Activated naive CD4-positive, alpha-beta T cell (primary cell): ENCODE data around the gene DKC1.

ENCODE experiments used
- DNase-seq, 4 experiments: peaks; one replicate each; lab custom pipeline; 2025; lab: John Stamatoyannopoulos, UW

The DKC1 gene

DNA sequence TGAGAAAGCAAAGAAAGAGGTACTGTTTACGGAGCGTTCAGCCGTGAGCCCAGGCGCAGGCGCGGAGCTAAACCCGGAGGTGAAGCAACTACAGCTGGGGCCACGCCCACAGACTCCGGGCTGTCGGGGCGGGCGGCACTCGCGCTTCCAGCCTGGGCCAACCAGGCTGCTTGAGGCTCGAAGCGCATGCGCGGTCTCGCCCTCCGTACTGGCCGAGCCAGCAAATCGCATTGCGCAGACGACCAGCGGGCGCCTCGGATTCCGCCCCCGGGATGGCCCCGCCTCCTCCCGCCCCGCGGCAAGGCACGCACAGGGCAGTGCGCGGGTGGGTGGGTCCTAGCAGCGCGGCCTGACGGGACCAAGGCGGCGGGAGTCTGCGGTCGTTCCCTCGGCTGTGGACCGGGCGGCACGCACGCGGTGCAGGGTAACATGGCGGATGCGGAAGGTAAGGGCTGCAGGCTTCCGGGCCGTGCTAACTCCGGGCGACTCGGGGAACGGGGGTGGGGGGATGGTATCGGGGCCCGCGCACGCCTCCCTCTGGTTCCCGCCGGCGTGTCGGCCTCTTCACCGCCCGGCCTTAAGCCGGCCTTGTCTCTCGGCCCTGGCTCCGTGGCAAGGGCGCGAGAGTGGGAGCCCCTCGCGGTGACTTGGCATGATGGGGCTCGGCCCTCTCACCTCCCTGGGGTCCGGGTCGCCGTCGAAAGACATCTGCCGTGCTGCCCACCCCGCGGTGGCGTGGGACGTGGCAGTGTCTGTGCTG is at the start of gene DKC1:
DKC1 (plus strand) TSS at position 328 of the 760 bp plus-strand sequence; CDS start at position 430, 102 bp downstream.
- peak; percentile 81 to 92 (median 85) for DNase-seq

DNA sequence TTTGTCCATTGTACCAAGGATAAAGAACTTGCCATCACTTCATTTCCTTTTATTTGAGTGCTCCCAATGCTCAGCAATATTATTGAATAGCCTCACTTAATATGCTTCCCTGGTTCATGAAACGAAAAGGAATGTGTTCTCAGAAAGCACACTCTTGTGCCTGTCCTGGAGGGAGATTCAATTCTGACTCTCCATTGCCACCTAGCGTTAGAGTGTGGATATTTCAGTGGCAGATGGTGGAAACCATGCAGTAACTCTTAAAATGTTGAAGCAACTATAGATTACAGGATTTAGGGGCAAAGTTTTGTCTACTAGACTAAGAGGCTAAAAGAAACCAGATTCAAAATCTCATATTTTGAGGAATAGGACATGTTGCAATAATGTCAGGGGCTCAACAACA is 47.7 kb upstream of the DKC1 start:
- DNase-seq = no peak

GRCh38 chrX:154715825-154716224 is 46.8 kb upstream of the DKC1 start:
- DNase-seq = no peak

DNA sequence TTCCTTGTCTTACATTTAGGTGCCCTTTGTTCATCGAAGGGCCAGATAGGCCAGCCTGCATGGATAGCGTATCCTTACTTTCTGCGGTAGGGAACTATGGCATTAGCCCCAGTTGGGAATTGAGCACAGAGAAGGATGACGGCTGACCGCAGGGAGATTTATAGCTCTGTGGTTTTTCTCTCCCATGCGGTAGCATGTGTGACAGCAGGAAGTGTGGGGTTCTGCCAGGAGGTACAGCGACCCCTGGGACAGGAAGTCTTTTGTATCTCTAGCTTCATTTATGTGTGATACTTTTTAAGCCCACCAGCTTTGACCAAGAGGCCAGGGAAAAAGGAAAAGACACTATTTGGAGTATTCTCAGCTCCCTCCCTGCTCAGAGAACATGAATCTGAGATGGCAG is 44.8 kb upstream of the DKC1 start:
- DNase-seq = no peak

DNA sequence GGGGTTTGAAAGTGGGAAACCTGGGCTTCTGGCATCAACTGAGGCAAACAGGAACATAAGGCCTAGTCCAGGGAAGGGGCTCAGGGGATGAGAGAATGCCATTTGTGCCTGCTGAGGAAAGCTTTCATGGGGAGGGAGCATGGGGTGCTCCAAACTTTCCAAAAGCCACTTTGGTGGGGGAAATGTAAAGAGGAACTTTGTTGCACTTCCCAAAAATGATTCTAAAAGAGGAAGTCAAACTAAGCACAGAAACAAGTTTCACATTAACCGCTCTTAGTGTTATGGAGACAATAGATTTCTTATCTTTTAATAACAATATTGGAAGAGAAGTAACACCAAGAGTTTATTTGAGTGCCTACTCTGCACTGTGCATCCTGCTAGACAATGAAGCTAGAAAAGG is 44.0 kb upstream of the DKC1 start:
- no peak for DNase-seq

DNA sequence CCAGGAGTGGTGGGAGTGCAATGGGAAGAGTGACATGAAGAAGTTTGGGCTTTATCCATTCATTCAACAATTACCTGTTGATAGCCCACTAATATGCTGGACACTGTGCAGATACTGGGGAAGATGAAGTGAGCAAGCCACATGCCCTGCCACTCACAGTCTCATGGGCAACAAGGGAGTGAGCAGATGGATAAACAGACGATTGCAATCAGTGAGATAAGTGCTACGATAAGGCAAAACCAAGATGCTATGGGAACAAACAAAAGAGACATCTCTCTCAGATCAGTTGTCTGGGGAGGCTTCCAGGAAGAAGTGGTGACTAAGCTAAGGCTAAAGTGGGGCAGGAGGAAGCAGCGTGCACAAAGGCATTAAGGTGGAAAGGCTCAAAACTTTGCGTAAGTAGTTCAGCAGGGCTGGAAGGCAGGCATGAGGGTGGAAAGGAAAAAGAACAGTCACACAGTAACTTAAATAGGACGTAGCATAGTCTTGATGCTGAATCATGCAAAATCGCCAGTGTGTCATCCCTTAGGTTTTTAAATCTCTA is 43.5 kb upstream of the DKC1 start:
- no peak for DNase-seq

DNA sequence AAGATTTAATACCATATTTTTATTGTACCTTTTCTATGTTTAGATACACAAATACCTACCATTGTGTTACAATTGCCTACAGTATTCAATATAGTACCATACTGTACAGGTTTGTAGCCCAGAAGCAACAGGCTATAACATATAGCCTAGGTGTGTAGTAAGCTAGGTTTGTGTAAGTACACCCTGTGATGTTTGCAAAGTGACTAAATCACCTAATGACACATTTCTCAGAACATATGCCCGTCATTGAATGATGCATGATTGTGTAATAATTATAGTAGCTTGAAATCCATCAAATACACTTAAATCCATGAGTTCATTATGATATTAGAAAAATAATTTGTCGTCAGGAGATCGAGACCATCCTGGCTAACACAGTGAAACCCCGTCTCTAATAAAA is 42.6 kb upstream of the DKC1 start:
- DNase-seq = no peak

- no peak for DNase-seq
These were observed 41.5 kb upstream of the DKC1 start for GRCh38 chrX:154721155-154721554.

DNA sequence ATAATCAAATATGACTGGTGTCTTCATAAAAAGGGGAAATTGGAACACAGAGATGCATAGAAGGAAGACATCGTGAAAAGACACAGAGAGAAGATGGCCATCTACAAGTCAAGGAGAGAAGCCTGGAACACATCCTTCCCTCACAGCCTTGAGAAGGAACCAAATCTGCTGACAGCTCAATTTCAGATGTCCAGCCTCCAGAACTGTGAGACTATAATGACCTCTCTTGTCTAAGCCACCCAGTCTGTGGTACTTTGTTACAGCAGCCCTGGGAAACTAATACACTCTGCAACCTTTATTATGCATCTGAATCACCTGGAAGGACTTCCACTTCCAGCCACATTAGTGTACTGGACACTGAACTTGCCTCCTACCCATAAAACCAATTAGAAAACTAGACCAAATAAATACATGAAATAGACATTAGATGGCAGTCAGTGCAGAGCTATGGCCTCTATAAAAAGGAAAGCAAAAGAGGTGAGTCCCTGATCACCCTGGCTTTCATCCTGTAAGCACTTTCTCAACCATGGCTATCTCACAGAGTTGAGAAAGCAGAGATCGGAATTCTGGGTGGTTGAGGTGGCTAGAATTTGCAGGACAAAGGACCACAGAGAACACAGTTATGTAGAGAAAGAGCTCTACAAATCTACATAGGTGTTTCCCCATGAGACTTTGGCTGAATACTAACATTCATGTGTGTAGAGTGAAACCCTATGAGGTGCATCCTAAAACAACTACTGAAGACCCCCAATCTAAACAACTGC is 37.5 kb upstream of the DKC1 start:
- no peak for DNase-seq

GRCh38 chrX:154727418-154727817 is 35.2 kb upstream of the DKC1 start:
- DNase-seq = no peak

GRCh38 chrX:154727871-154728270 is 34.8 kb upstream of the DKC1 start:
- no peak for DNase-seq

GRCh38 chrX:154728431-154729190 is 34.1 kb upstream of the DKC1 start:
- DNase-seq = no peak

GRCh38 chrX:154729439-154729838 is 33.2 kb upstream of the DKC1 start:
- no peak for DNase-seq

DNA sequence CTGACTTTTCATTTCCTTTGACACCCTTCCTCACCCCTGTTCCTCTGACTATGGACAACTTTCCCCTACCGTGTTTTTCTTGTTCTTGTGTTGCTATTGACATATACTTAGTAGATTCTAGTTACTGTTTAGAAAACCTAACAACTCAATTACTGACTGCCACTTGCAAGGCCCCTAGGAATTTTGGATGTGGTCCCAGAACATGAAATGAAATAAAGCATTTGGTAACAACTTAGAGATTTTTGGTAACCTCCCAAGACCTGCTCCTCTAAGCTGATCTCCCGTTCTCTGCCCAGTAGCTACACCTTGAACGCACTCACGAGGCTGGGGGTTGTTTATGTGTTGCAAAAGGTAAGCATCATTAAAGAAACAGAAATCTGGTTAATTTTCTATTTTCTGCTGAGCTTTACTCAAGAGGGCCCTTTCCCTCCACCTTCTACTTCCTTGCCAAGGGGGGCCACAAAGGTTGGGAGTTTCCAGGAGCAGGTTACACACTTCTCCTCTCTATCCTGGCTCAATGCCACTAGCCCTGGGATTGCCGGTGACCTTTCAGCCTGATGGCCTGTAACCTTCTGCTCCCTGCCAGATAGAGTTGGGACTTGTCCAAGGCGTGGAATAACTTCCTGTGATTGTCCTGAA is 32.3 kb upstream of the DKC1 start:
- DNase-seq = no peak

GRCh38 chrX:154731184-154731583 is 31.5 kb upstream of the DKC1 start:
- DNase-seq = no peak

DNA sequence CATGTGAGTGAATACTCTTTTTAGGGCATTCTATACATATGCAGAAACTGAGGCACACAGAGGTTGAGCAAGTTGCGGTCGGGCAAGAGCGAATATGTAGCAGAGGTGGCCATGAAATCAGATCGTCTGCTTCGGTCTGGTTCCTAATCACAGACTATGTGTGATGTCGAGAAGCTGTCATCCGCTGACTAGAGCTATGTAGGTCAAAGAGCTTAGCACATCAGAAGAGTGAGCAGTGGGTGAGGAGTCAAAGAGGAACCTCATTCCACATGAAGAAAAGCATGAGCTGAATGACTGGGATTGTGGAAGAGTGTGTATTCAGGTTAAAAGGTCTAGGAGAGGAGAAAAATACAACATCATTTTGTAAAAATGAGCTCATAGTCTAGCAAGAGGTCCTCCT is 30.8 kb upstream of the DKC1 start:
- no peak for DNase-seq

DNA sequence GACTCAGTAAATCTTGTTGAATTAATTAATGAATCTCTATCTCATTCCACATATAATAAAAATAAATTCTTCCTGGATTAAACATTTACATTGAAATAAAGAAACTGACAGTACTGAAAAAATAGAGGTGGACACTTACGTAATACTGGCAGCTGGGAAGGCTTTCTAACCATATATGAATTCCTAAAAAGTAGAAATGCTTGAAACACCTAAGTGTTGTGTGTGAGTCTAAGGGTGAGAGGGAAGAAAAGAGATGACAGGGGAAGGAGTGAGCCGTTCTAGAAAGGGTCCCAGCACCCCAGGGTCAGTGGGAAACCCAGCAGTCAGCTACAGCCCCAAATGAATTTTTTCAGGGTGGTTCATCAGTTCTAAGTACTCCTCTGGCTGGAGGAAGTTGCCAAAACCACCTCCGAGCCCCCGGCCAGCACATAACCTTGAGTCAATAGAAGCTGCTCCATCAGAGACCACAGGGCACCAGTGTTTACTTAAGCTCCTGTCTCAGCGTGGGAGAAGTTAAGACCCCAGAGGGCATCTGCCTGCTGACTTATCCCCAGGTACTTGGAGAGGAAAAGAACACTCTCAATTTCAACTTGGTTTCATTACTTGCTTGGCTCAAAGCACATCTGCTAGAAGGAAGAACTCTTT is 30.1 kb upstream of the DKC1 start:
- no peak for DNase-seq

DNA sequence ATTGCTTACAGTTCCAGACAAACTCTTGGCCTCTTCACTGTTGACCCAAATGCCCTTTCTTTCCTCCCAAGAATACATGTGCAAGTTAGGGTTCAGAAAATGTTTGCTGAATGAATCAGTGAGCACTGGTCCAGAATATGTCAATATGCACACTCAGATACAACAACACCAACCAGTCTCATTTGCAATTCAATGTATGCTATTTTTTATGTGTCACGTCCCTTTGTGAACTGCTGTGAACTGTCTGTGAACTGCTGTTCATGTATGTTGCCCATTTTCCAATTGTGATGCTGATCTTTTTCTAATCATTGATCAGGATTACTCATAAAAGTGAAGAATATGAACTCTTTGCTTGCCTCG is 29.6 kb upstream of the DKC1 start:
- no peak for DNase-seq

DNA sequence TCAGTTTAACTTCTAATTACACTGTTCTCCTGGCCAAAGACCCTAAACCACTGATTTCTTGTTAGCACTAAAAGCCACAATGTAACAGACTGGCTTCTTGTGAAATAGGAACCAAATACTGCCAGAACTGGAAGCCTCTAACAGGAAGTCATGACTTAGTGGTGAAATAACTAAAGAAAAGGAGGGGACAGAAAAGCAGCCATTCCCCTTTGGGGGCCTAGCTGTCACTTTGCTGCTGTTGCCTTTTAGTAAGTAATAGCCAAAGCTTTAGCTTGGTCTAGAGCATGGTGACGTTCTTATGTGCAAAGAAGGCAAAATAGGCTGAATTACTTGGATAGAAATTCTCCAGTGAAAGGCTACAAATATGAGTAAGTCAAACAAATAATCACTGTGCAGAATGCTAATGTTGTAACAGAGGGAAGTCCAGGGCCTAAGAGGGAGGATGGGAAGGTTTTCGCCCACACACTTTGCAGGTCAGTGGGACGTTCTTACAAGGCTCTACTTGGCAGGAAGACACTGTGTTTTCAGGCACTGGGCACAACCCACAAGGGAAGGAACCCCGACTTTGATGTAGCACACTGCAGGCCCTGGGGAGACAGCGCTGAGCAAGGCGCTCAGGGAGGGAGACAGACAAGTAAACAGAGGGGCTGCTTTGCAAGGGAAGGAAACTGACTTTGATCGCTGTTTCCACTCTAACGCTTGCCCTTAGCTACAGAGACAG is 28.4 kb upstream of the DKC1 start:
- no peak for DNase-seq

- no peak for DNase-seq
These were observed 26.8 kb upstream of the DKC1 start for GRCh38 chrX:154735695-154736393.
